HUES6 (cell line): ENCODE results near the gene KCNJ12.

Source experiments
- H3K27ac ChIP-seq: 2 replicates; pipeline ENCODE4 v1.7.0; 2013; ENCODE audit warnings: low read depth, mild to moderate bottlenecking, low read length, inconsistent platforms
- H3K27me3 ChIP-seq: 2 replicates; pipeline ENCODE4 v1.6.1; 2013; ENCODE audit warnings: low read length; ENCODE audit not compliant: control insufficient read depth, insufficient read depth
- H3K36me3 ChIP-seq: 2 replicates; pipeline ENCODE4 v1.6.1; 2013; ENCODE audit warnings: low read length; ENCODE audit not compliant: control insufficient read depth, insufficient read depth
- H3K4me1 ChIP-seq: 2 replicates; pipeline ENCODE4 v1.6.1; 2013; ENCODE audit warnings: low read length; ENCODE audit not compliant: control insufficient read depth, insufficient read depth
- H3K4me3 ChIP-seq: 2 replicates; pipeline ENCODE4 v1.5.1; 2013; ENCODE audit warnings: low read depth, low read length
- H3K9ac ChIP-seq: one replicate; pipeline ENCODE4 v1.6.1; 2013; ENCODE audit warnings: mild to moderate bottlenecking, low read length
- H3K9me3 ChIP-seq: 2 replicates; pipeline ENCODE4 v1.6.1; 2013; ENCODE audit warnings: low read depth, low read length; ENCODE audit not compliant: control insufficient read depth, insufficient read depth

The KCNJ12 gene

DNA sequence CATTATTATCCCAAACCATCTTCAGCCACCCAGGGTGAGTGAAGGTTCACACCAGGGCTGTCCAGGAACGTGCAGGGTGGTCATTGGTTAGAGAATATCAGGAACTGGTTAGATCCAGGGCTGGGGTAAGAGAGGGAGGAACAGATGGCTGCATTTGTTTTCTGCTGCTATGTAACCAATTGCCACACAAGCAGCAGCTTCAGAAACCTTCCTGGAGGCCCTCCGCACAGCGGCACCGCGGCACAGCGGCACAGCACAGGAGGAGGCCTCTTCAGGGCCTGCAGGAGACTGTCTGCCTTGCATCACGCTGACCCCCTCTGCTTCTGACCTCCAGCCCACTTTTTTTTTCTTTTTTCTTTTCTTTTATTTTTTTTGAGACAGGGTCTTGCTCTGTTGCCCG lies 86.1 kb downstream of the KCNJ12 start:
- Histone ChIP-seq H3K36me3 (no peaks in the 10 kb centered on the region), H3K9me3 (no peaks in the 10 kb centered on the region), H3K4me3 (no peak overlapping the region)

GRCh38 chr17:21463204-21463661 lies 87.1 kb downstream of the KCNJ12 start:
- Histone ChIP-seq H3K9ac (peak overlapping the region; percentile 56), H3K27ac (no peak overlapping the region), H3K36me3 (no peaks in the 10 kb centered on the region), H3K9me3 (0 out of 2 replicates have a peak, but pooled peaks cover under 1% of the 10 kb centered on the region), H3K4me1 (peaks cover 26% of the 10 kb centered on the region), H3K27me3 (peaks cover 44% of the 10 kb centered on the region), H3K4me3 (peak overlapping the region; percentile 60)

More for the DNA sequence above, 86.1 kb downstream of the KCNJ12 start:
- H3K9ac ChIP-seq: no peak overlapping the region
- peaks cover 34% of the 10 kb centered on the region for H3K4me1 ChIP-seq
- H3K27me3 ChIP-seq: peaks cover 44% of the 10 kb centered on the region
- H3K27ac ChIP-seq: no peak overlapping the region

GRCh38 chr17:21463779-21464407 lies 87.7 kb downstream of the KCNJ12 start:
- peak overlapping the region; percentile 56 for H3K9ac ChIP-seq
- H3K9me3 ChIP-seq: peaks cover 6% of the 10 kb centered on the region; the same call in 1 of the 2 replicates
- peak overlapping the region; percentile 60 for H3K4me3 ChIP-seq
- no peaks in the 10 kb centered on the region for H3K36me3 ChIP-seq
- peaks cover 37% of the 10 kb centered on the region for H3K27me3 ChIP-seq
- H3K4me1 ChIP-seq: peaks cover 22% of the 10 kb centered on the region
- H3K27ac ChIP-seq: no peak overlapping the region

GRCh38 chr17:21464611-21465021 lies 88.5 kb downstream of the KCNJ12 start:
- H3K9ac ChIP-seq: no peak overlapping the region
- peaks cover 22% of the 10 kb centered on the region for H3K4me1 ChIP-seq
- no peak overlapping the region for H3K27ac ChIP-seq
- H3K4me3 ChIP-seq: peak overlapping the region; percentile 60
- peaks cover 9% of the 10 kb centered on the region; the same call in 1 of the 2 replicates for H3K9me3 ChIP-seq
- peaks cover 34% of the 10 kb centered on the region for H3K27me3 ChIP-seq
- no peaks in the 10 kb centered on the region for H3K36me3 ChIP-seq

DNA sequence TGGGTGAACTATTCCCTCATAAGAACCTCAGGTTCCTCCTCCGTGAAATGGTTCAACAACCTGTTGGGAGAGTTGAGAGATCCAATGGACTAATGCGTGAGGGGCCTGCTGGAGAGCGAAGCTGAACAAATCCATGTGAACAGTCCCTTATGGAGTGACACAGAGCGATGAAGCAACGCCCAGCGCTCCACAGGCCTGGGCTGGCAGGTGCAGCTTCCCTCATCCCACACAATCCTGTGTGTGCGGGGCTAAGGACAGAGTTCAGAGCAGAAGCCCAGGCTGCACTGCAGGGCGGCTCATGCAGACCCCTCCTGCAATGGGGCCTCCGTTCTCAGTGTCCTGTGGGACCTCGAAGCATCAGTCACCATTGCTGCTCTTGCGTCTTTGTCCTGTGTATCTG lies 90.4 kb downstream of the KCNJ12 start:
- H3K4me1 ChIP-seq: peaks cover 22% of the 10 kb centered on the region
- peaks cover 34% of the 10 kb centered on the region for H3K27me3 ChIP-seq
- H3K9ac ChIP-seq: no peak overlapping the region
- H3K36me3 ChIP-seq: no peaks in the 10 kb centered on the region
- H3K4me3 ChIP-seq: no peak overlapping the region
- H3K27ac ChIP-seq: no peak overlapping the region
- H3K9me3 ChIP-seq: peaks cover 9% of the 10 kb centered on the region; the same call in 1 of the 2 replicates

DNA sequence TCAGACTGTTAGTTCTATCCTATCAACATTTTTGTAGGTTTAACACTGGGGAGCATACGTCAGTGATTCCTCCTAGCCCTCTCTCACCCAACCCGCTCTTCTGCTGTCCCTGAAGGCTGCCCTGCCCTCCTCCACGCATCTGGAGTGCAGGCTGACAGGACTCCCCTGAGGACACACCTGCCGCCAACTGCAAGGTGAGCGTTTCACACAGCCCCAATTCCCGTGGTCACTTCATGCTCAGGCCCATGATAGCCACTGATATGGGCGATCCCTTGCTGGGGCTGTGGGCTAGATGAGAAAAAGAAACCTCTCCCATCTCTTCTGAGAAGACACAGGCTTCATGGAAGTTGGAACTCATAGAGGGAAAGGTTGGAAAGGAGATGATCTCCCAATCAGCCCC lies 91.0 kb downstream of the KCNJ12 start:
- Histone ChIP-seq H3K9ac (no peak overlapping the region), H3K4me1 (peaks cover 19% of the 10 kb centered on the region), H3K9me3 (peaks cover 9% of the 10 kb centered on the region; the same call in 1 of the 2 replicates), H3K36me3 (no peaks in the 10 kb centered on the region), H3K27ac (no peak overlapping the region), H3K27me3 (peaks cover 34% of the 10 kb centered on the region), H3K4me3 (no peak overlapping the region)

- Histone ChIP-seq H3K9ac (no peak overlapping the region), H3K36me3 (no peaks in the 10 kb centered on the region), H3K27me3 (peaks cover 34% of the 10 kb centered on the region), H3K27ac (no peak overlapping the region), H3K4me3 (no peak overlapping the region), H3K9me3 (peaks cover 9% of the 10 kb centered on the region; the same call in 1 of the 2 replicates), H3K4me1 (peaks cover 18% of the 10 kb centered on the region)
These were observed 91.8 kb downstream of the KCNJ12 start for GRCh38 chr17:21467739-21468490.
